Transverse colon (tissue), 4 donors: ENCODE measurements around the gene ATP12A. TPM values are rescaled to one million over a fixed set of nuclear protein-coding genes. Genes with fewer than 3 reads are reported as not detected.

ENCODE experiments used
- DNase-seq: peaks from one replicate; pipeline ENCODE4 v3.0.0-alpha.2; 2019
- H3K27ac ChIP-seq, 4 donors: fragments of 200-600 bp; sonication (generic); 2 replicates each; pipeline ENCODE4 v1.5.1; 2016 to 2018; ENCODE audit warnings: inconsistent platforms in 4 of 4
- H3K27me3 ChIP-seq: fragments of 200-600 bp; sonication (generic); 2 replicates; pipeline ENCODE4 v1.5.1; 2017; ENCODE audit warnings: inconsistent platforms
- H3K36me3 ChIP-seq, 4 donors: fragments of 200-600 bp; sonication (generic); 2 replicates each; pipeline ENCODE4 v1.5.1; 2017 to 2019; ENCODE audit warnings: inconsistent platforms in 4 of 4
- H3K4me1 ChIP-seq, 4 donors: fragments of 200-600 bp; sonication (generic); 2 replicates each; pipeline ENCODE4 v1.5.1; 2017 to 2020; ENCODE audit warnings: inconsistent platforms in 4 of 4
- H3K4me3 ChIP-seq, 4 donors: fragments of 200-600 bp; sonication (generic); 1 replicate in 1 of 4; 2 replicates in 3 of 4; pipeline versions ENCODE4 v1.5.1 to v1.6.1; 2017 to 2019; ENCODE audit warnings: inconsistent platforms in 4 of 4
- H3K9me3 ChIP-seq, 2 donors: fragments of 200-600 bp; sonication (generic); 2 replicates each; pipeline ENCODE4 v1.5.1; 2017 to 2019; ENCODE audit warnings: inconsistent platforms in 2 of 2
- EP300 ChIP-seq: sonication (generic); formaldehyde crosslinking; IDR thresholded peaks from one replicate; pipeline ENCODE4 v1.6.1; 2017; ENCODE audit warnings: antibody characterized with exemption, low read depth
- POLR2A ChIP-seq: fragments of 450-650 bp; IDR thresholded peaks from one replicate; pipeline ENCODE4 v1.6.1; 2016; ENCODE audit warnings: antibody characterized with exemption, mild to moderate bottlenecking, moderate library complexity
- POLR2AphosphoS5 ChIP-seq, 3 donors: sonication (generic); formaldehyde crosslinking; IDR thresholded peaks; one replicate each; pipeline ENCODE4 v1.6.1; 2016; ENCODE audit warnings: antibody characterized with exemption in 3 of 3
- WGBS, 2 donors: methylation state at CpG; one replicate each; pipeline ENCODE4 v1.1.5; 2018; ENCODE audit warnings: low coverage in 1 of 2; 5-methylcytosine and 5-hydroxymethylcytosine counted together
- in situ Hi-C, 4 donors: fragments of 200-750 bp; cut with MboI; loops; one replicate each; pipeline versions ENCODE4 v1.15.0 to v1.15.1; 2017; ENCODE audit warnings: low sequenced_read_pairs in 3 of 4, low pct_ligation_motif_present in 1 of 4, low pct_unique_long_range_greater_than_20kb in 1 of 4
- intact Hi-C: fragments of 100-400 bp; cut with DNase I; formaldehyde crosslinking; loops from one replicate; pipeline ENCODE4 v1.15.1; 2023; ENCODE audit warnings: low total_unique reads
- total RNA-seq, 4 donors: library from RNA; depleted of rRNA; stranded (reverse); fragments of >200 nt; gene quantifications; one replicate each; pipeline ENCODE4 v1.1.0, GENCODE V29; 2016
- TF ChIP-seq, protein P1 (sequence below), 5 experiments: fragments of 200-600 bp in 3 of 5; fragments of 450-650 bp in 2 of 5; sonication (generic) in 3 of 5; IDR thresholded peaks; 1 replicate in 2 of 5; 2 replicates in 3 of 5; pipeline ENCODE4 v1.5.1; 2016 to 2017; ENCODE audit warnings: antibody characterized with exemption in 5 of 5, inconsistent platforms in 3 of 5, mild to moderate bottlenecking in 2 of 5, moderate library complexity in 1 of 5

ATP12A gene
- total RNA-seq, 4 donors from 2014 or later: 0.14 TPM; not detected in 3

DNA sequence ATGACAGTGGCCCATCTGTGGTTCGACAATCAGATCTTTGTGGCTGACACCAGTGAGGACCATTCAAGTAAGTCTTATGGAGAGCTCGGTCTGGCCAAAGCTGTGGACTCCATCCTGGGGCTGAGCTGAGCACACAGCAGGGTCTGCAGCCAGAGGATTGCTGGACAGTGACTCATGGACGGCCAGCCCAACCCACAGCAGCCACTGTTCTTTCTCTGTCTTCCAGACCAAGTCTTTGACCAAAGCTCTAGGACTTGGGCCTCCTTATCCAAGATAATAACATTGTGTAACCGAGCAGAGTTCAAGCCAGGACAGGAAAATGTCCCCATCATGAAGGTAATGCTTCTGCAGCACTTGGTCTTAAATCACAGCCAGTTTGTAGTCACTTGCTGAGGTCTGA lies 12.4 kb downstream of the ATP12A start:
- H3K27ac ChIP-seq: no peak overlapping the region
- no peaks in the 10 kb centered on the region for H3K36me3 ChIP-seq
- H3K9me3 ChIP-seq: no peaks in the 10 kb centered on the region
- no peak for DNase-seq
- WGBS, 2 donors: 47 to 83% methylated on average over 1 to 4 of the region's 4 CpGs
- TF ChIP-seq POLR2AphosphoS5 (IDR thresholded peaks at IDR 0.05): no peak
- no peak for TF ChIP-seq EP300
- TF ChIP-seq, protein P1, sequence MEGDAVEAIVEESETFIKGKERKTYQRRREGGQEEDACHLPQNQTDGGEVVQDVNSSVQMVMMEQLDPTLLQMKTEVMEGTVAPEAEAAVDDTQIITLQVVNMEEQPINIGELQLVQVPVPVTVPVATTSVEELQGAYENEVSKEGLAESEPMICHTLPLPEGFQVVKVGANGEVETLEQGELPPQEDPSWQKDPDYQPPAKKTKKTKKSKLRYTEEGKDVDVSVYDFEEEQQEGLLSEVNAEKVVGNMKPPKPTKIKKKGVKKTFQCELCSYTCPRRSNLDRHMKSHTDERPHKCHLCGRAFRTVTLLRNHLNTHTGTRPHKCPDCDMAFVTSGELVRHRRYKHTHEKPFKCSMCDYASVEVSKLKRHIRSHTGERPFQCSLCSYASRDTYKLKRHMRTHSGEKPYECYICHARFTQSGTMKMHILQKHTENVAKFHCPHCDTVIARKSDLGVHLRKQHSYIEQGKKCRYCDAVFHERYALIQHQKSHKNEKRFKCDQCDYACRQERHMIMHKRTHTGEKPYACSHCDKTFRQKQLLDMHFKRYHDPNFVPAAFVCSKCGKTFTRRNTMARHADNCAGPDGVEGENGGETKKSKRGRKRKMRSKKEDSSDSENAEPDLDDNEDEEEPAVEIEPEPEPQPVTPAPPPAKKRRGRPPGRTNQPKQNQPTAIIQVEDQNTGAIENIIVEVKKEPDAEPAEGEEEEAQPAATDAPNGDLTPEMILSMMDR (IDR thresholded peaks at IDR 0.05): no peak
- TF ChIP-seq POLR2A: no peak
- in situ Hi-C loops (loop anchor here in 1 of 4 donors (25.0 kb wide), 1 partner anchor 295 kb away; no protein-coding TSS in a partner anchor), intact Hi-C loops (loop anchor here (5.0 kb wide), 1 partner anchor 280 kb away; no protein-coding TSS in a partner anchor)
- peaks cover 21% of the 10 kb centered on the region for H3K27me3 ChIP-seq
- peaks cover 0 to 7% (median 0%) of the 10 kb centered on the region in 4 donors for H3K4me1 ChIP-seq
- no peak overlapping the region for H3K4me3 ChIP-seq

DNA sequence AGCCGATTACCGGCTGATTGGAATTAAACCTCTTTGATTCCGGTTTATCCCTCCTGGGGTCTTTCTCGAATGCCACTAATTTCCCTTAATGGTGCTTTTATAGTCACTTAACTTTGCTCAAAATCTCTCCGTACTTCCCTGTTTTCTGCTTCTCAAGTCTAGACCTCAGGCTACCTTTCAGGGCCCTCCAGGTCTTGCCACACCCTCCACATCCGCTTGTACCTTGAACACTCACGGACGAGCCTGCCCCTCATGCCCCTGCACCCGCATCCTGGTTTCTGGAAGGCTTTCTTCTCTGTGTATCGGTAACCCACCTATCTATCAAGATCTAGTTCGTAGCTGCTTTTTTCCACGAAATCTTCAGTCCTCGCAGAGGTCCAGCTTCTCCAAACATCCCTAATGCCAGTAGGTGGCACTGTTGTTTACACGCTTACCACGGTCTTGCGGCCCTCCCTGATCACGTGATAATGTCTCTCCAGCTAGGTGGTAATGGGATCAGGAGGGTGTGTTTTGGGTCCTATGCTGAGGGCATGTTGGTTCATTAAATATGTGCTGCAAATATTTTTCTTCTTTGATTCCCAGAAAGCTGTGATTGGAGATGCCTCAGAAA lies 13.8 kb downstream of the ATP12A start:
- Histone ChIP-seq H3K9me3 (no peaks in the 10 kb centered on the region), H3K27ac (no peak overlapping the region), H3K36me3 (no peaks in the 10 kb centered on the region), H3K4me3 (no peak overlapping the region), H3K4me1 (peaks cover 0 to 7% (median 0%) of the 10 kb centered on the region in 4 donors), H3K27me3 (peaks cover 19% of the 10 kb centered on the region)
- peak; percentile 36 for DNase-seq
- in situ Hi-C loops: loop anchor here in 1 of 4 donors (25.0 kb wide), 1 partner anchor 293 kb away; no protein-coding TSS in a partner anchor
- TF ChIP-seq EP300: no peak
- no peak for TF ChIP-seq POLR2A
- TF ChIP-seq, protein P1 (IDR thresholded peaks at IDR 0.05): peak; percentile 50 to 63 (median 53)
- intact Hi-C loops: loop anchor here (5.0 kb wide), 1 partner anchor 278 kb away; no protein-coding TSS in a partner anchor
- WGBS, 2 donors: 22 to 26% methylated on average over 13 to 17 of the region's 17 CpGs

DNA sequence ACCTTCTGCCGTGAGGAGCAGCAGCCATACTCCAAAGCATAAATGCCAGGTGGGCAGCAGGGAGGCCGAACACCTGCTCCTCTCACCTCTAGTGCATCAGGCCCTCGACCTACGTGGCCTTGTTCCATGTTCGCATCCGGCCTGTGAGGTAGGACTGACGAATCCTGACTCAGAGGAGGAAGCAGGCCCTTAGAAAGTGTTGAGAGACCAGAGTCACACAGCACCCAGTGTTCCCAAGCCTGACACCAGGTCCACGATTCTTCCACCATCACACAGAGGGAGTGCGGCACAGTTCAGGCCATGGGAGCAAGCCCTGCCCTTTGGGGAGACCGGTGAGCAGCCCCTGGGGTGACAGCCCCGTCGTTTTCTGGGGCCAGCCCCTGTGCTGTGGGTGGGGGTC lies 14.7 kb downstream of the ATP12A start:
- Histone ChIP-seq H3K27me3 (peaks cover 13% of the 10 kb centered on the region), H3K4me3 (no peak overlapping the region), H3K4me1 (peaks cover 0 to 7% (median 0%) of the 10 kb centered on the region in 4 donors), H3K36me3 (no peaks in the 10 kb centered on the region), H3K27ac (no peak overlapping the region), H3K9me3 (no peaks in the 10 kb centered on the region)
- TF ChIP-seq, protein P1 (IDR thresholded peaks at IDR 0.05): no peak
- TF ChIP-seq EP300: no peak
- no peak for TF ChIP-seq POLR2AphosphoS5 (IDR thresholded peaks at IDR 0.05)
- TF ChIP-seq POLR2A: no peak
- WGBS, 2 donors: 80 to 85% methylated on average over 6 to 12 of the region's 12 CpGs
- no peak for DNase-seq
- intact Hi-C loops: loop anchor here (5.0 kb wide), 1 partner anchor 277 kb away; no protein-coding TSS in a partner anchor
- in situ Hi-C loops: loop anchor here in 1 of 4 donors (25.0 kb wide), 1 partner anchor 292 kb away; no protein-coding TSS in a partner anchor

DNA sequence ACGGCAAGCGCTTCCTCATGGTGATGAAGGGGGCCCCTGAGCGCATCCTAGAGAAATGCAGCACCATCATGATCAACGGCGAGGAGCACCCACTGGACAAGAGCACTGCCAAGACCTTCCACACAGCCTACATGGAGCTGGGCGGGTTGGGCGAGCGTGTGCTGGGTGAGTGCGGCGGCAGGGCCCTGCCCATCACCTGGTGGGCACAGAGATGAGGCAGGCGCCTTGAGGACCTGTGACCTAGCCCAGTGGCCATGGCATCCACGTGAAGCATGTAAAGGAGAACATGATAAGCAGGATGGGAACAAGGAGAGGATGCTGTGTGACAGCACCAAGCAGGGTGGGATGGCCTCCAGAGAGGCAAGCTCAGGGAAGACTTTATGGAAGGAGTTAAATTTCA lies 18.5 kb downstream of the ATP12A start:
- Histone ChIP-seq H3K27ac (no peak overlapping the region), H3K4me1 (peaks cover 0 to 5% (median 0%) of the 10 kb centered on the region in 4 donors), H3K4me3 (no peak overlapping the region), H3K36me3 (no peaks in the 10 kb centered on the region), H3K9me3 (no peaks in the 10 kb centered on the region), H3K27me3 (peaks cover 7% of the 10 kb centered on the region)
- no peak for TF ChIP-seq POLR2A
- no peak for TF ChIP-seq EP300
- TF ChIP-seq, protein P1 (IDR thresholded peaks at IDR 0.05): no peak
- TF ChIP-seq POLR2AphosphoS5 (IDR thresholded peaks at IDR 0.05): no peak
- DNase-seq: no peak
- in situ Hi-C loops (loop anchor here in 1 of 4 donors (25.0 kb wide), 1 partner anchor 289 kb away; no protein-coding TSS in a partner anchor), intact Hi-C loops (no loop called here)
- WGBS, 2 donors: 85% methylated on average over 12 of the region's 12 CpGs; no CpG with 5 or more reads in 1 of the 2 donors
